Stomach (tissue), 9 donors: ENCODE measurements around the gene TMEM25. TPM values are rescaled to one million over a fixed set of nuclear protein-coding genes. Genes with fewer than 3 reads are reported as not detected.
"Not testable (repeated sequence)": the region's sequence is repeated elsewhere in the genome, so short reads cannot be mapped to it uniquely, and the experiment has no call there.

Source experiments
- DNase-seq, 2 donors: peaks; one replicate each; pipeline versions ENCODE4 v3.0.0 to v3.0.0-alpha.2; 2013 to 2019
- H3K27ac ChIP-seq, 5 donors: fragments of 200-600 bp in 4 of 5; sonication (generic) in 4 of 5; one replicate each; pipeline ENCODE4 v1.5.1; 2013 to 2019; ENCODE audit warnings: mild to moderate bottlenecking in 1 of 5, moderate library complexity in 1 of 5
- H3K27me3 ChIP-seq, 3 donors: fragments of 200-600 bp; sonication (generic); one replicate each; pipeline ENCODE4 v1.5.1; 2017 to 2019; ENCODE audit warnings: mixed run types in 1 of 3
- H3K36me3 ChIP-seq, 4 donors: fragments of 200-600 bp; sonication (generic); 1 replicate in 3 of 4; 2 replicates in 1 of 4; pipeline ENCODE4 v1.5.1; 2016 to 2019
- H3K4me1 ChIP-seq, 4 donors: fragments of 200-600 bp; sonication (generic); one replicate each; pipeline ENCODE4 v1.5.1; 2016 to 2019
- H3K4me3 ChIP-seq, 4 donors: fragments of 200-600 bp; sonication (generic) in 3 of 4; one replicate each; pipeline ENCODE4 v1.5.1; 2016 to 2019; ENCODE audit warnings: mild to moderate bottlenecking in 1 of 4
- H3K9me3 ChIP-seq, 4 donors: fragments of 200-600 bp; sonication (generic); one replicate each; pipeline ENCODE4 v1.5.1; 2016 to 2019
- CTCF ChIP-seq, 7 experiments: fragments of 450-650 bp in 4 of 7; fragments of 200-600 bp in 3 of 7; sonication (generic) in 3 of 7; IDR thresholded peaks; one replicate each; pipeline ENCODE4 v1.5.1; 2016 to 2019; ENCODE audit warnings: antibody characterized with exemption in 7 of 7, control low read depth in 2 of 7, mild to moderate bottlenecking in 1 of 7
- EP300 ChIP-seq: sonication (generic); formaldehyde crosslinking; IDR thresholded peaks from one replicate; pipeline ENCODE4 v1.6.1; 2017; ENCODE audit warnings: antibody characterized with exemption
- POLR2A ChIP-seq, 4 donors: fragments of 450-650 bp; IDR thresholded peaks; one replicate each; pipeline ENCODE4 v1.6.1; 2016; ENCODE audit warnings: antibody characterized with exemption in 4 of 4, control low read depth in 2 of 4, mild to moderate bottlenecking in 1 of 4, moderate library complexity in 1 of 4
- POLR2AphosphoS5 ChIP-seq, 3 donors: sonication (generic); formaldehyde crosslinking; IDR thresholded peaks; one replicate each; pipeline ENCODE4 v1.6.1; 2016; ENCODE audit warnings: antibody characterized with exemption in 3 of 3
- WGBS, 5 donors: extraction: QIAGEN DNeasy Blood & Tissue Kit in 3 of 5; methylation state at CpG; one replicate each; pipeline versions ENCODE4 v1.1.5 to v1.1.7; 2013 to 2018; 5-methylcytosine and 5-hydroxymethylcytosine counted together
- intact Hi-C: fragments of 100-400 bp; cut with DNase I; formaldehyde crosslinking; loops from one replicate; pipeline ENCODE4 v1.15.1; 2023; ENCODE audit warnings: low total_unique reads
- polyA plus RNA-seq, 3 donors: library from polyadenylated mRNA; stranded (reverse); fragments of 200-250 nt; gene quantifications; one replicate each; pipeline ENCODE4 v1.2.3, GENCODE V29; 2013
- total RNA-seq, 5 donors: library from RNA; depleted of rRNA; stranded (reverse); fragments of >200 nt; gene quantifications; one replicate each; pipeline versions ENCODE4 v1.1.0 to v1.2.3, GENCODE V29; 2014 to 2016
- donor health status: healthy with polysubstance abuse.
- donor health status: Bipolar disorder and iron deficiency.
- donor health status: healthy.

Gene TMEM25
- total and polyA plus RNA-seq, 8 donors = 4.0 to 52.7 (median 8.5) TPM; not detected in 1

- H3K27ac ChIP-seq = peak overlapping the region in 4 of 5 donors; percentile 66 to 86 (median 80)
- peaks cover 0 to 12% (median 8%) of the 10 kb centered on the region in 4 donors for H3K36me3 ChIP-seq
- TF ChIP-seq POLR2A (IDR thresholded peaks at IDR 0.05) = no peak
- no peak for TF ChIP-seq CTCF (IDR thresholded peaks at IDR 0.05)
- TF ChIP-seq POLR2AphosphoS5 (IDR thresholded peaks at IDR 0.05) = no peak
- WGBS, 5 donors = 5 to 53% (median 39%) methylated on average over 3 to 5 of the region's 5 CpGs
- H3K4me3 ChIP-seq = peak overlapping the region; percentile 51 to 65 (median 59)
- DNase-seq = peak in 1 of 2 donors; percentile 56
- peaks cover 4 to 24% (median 14%) of the 10 kb centered on the region in 4 donors for H3K4me1 ChIP-seq
- no peaks in the 10 kb centered on the region for H3K27me3 ChIP-seq
- no peaks in the 10 kb centered on the region for H3K9me3 ChIP-seq
- intact Hi-C loops = no loop called here
These were observed 34.1 kb downstream of the TMEM25 start for GRCh38 chr11:118565051-118565450.

DNA sequence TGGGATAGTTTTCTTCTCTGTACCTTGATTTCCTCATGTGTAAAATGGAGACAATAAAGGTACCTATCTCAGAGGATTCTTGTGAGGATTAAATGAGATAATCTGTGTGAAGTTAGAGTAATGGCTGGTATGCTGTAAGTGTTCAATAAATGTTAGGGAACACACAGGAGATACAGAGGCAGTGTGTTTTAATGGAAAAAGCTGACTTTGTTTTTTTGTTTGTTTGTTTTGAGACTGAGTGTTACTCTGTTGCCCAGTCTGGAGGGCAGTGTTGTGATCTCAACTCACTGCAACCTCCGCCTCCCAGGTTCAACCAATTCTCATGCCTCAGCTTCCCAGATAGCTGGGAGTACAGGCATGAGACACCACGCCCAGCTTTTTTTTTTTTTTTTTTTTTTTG lies 38.7 kb downstream of the TMEM25 start:
- Histone ChIP-seq H3K4me1 (peaks cover 22 to 38% (median 28%) of the 10 kb centered on the region in 4 donors), H3K9me3 (no peaks in the 10 kb centered on the region), H3K36me3 (no peaks in the 10 kb centered on the region), H3K27ac (no peak overlapping the region), H3K27me3 (no peaks in the 10 kb centered on the region), H3K4me3 (no peak overlapping the region)
- TF ChIP-seq EP300 = no peak
- TF ChIP-seq POLR2A (IDR thresholded peaks at IDR 0.05) = no peak
- TF ChIP-seq POLR2AphosphoS5 (IDR thresholded peaks at IDR 0.05) = no peak
- no peak for TF ChIP-seq CTCF (IDR thresholded peaks at IDR 0.05)
- 57 to 75% (median 68%) methylated on average over 2 of the region's 2 CpGs for WGBS, 5 donors
- intact Hi-C loops = no loop called here
- no peak for DNase-seq

- WGBS, 5 donors = 93 to 100% (median 94%) methylated on average over 1 of the region's 1 CpG
- no peak for DNase-seq
- Histone ChIP-seq H3K36me3 (no peaks in the 10 kb centered on the region), H3K27me3 (no peaks in the 10 kb centered on the region), H3K27ac (no peak overlapping the region), H3K4me3 (no peak overlapping the region), H3K9me3 (no peaks in the 10 kb centered on the region), H3K4me1 (peaks cover 26 to 39% (median 31%) of the 10 kb centered on the region in 4 donors)
- intact Hi-C loops = no loop called here
- no peak for TF ChIP-seq POLR2A (IDR thresholded peaks at IDR 0.05)
- TF ChIP-seq POLR2AphosphoS5 (IDR thresholded peaks at IDR 0.05) = no peak
- no peak for TF ChIP-seq EP300
- TF ChIP-seq CTCF (IDR thresholded peaks at IDR 0.05) = no peak
These were observed 39.8 kb downstream of the TMEM25 start for GRCh38 chr11:118570787-118571186.

DNA sequence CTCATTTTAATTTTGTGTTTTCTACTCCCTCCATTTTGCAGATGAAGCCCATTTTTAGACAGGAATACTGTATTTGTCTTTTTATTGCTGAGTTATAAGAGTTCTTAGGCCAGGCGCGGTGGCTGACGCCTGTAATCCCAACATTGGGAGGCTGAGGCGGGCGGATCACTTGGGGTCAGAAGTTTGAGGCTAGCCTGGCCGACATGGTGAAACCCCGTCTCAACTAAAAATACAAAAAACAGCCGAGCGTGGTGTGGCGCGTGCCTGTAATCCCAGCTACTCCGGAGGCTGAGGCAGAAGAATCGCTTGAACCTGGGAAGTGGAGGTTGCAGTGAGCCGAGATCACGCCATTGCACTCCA lies 40.7 kb downstream of the TMEM25 start:
- DNase-seq = peak in 1 of 2 donors; percentile 51
- Histone ChIP-seq H3K4me3 (peak overlapping the region; percentile 87 to 98 (median 92)), H3K4me1 (peaks cover 31 to 42% (median 38%) of the 10 kb centered on the region in 4 donors), H3K27ac (peak overlapping the region; percentile 92 to 99 (median 99))
- intact Hi-C loops, H3K27me3 ChIP-seq, H3K9me3 ChIP-seq, H3K36me3 ChIP-seq: not testable (repeated sequence)
- WGBS, 5 donors = 5 to 38% (median 6%) methylated on average over 15 of the region's 15 CpGs
